ENCODE data around the gene EIPR1.

EIPR1 gene

GRCh38 chr2:3269425-3270094 lies 108.1 kb downstream of the EIPR1 start:
- Histone ChIP-seq H3K36me3 (ENCODE audit: control insufficient read depth in 1 of 2, insufficient read depth in 2 of 2, low read length in 2 of 2) (peaks cover 0 to 3% of the 10 kb centered on the region in 2 experiments), H3K27me3 (ENCODE audit: insufficient read depth, low read length) (no peaks in the 10 kb centered on the region), H2BK120ac (ENCODE audit: insufficient read depth, low read length, poor library complexity) (no peak overlapping the region), H3K4ac (ENCODE audit: low read depth, low read length) (no peak overlapping the region), H2BK5ac (ENCODE audit: low read depth, low read length, poor library complexity) (no peak overlapping the region), H3K4me1 (ENCODE audit: control insufficient read depth in 1 of 2, insufficient read depth in 2 of 2, low read length in 2 of 2) (no peaks in the 10 kb centered on the region), H3K9me3 (ENCODE audit: insufficient read depth, low read depth, low read length) (peaks cover 6% of the 10 kb centered on the region), H3K18ac (ENCODE audit: low read length) (no peak overlapping the region), H3K79me1 (ENCODE audit: low read length) (no peaks in the 10 kb centered on the region), H4K12ac (ENCODE audit: low read depth, low read length) (no peak overlapping the region), H2AFZ (ENCODE audit: insufficient read depth, low read length, poor library complexity) (no peak overlapping the region), H3K9ac (ENCODE audit: low read length) (no peak overlapping the region), H3K27ac (ENCODE audit: low read depth, low read length) (no peak overlapping the region), H4K91ac (ENCODE audit: low read depth, low read length) (no peak overlapping the region), H3K14ac (ENCODE audit: low read length) (no peak overlapping the region), H3K23ac (ENCODE audit: low read length) (no peak overlapping the region), H2AK5ac (ENCODE audit: low read length) (no peak overlapping the region), H3K4me3 (ENCODE audit: low read depth, low read length) (no peak overlapping the region), H4K8ac (ENCODE audit: low read depth, low read length) (no peak overlapping the region), H2BK12ac (ENCODE audit: low read length) (no peak overlapping the region), H3K4me2 (ENCODE audit: low read length) (no peak overlapping the region), H3K79me2 (ENCODE audit: control insufficient read depth, insufficient read depth, low read length, poor library complexity) (no peaks in the 10 kb centered on the region)
- WGBS (ENCODE audit: extremely low coverage, insufficient coverage, insufficient read length): 100% methylated on average over 14 of the region's 22 CpGs
- DNase-seq: no peak

DNA sequence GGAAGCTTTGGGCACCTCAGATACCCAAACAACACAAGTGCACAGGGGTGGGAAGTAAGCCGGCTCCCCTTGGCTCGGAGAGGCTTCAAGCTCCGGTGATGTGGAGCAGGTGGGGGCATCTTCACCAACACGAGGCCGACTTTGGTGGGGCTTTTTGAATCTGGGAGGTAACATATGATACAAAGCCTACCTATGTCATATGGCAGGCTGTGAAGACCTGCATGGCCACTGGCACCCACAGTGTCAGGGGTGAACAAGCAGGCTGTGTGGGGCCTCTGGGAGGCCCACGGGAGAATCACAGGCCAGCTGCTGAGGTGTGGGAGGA lies 109.0 kb downstream of the EIPR1 start:
- no CpG with 5 or more reads among the region's 6 CpGs for WGBS (ENCODE audit: extremely low coverage, insufficient coverage, insufficient read length)
- H4K12ac ChIP-seq (ENCODE audit: low read depth, low read length): no peak overlapping the region
- no peak overlapping the region for H4K91ac ChIP-seq (ENCODE audit: low read depth, low read length)
- no peak overlapping the region for H4K8ac ChIP-seq (ENCODE audit: low read depth, low read length)
- no peak overlapping the region for H3K18ac ChIP-seq (ENCODE audit: low read length)
- H3K27me3 ChIP-seq (ENCODE audit: insufficient read depth, low read length): no peaks in the 10 kb centered on the region
- no peak overlapping the region for H2AFZ ChIP-seq (ENCODE audit: insufficient read depth, low read length, poor library complexity)
- no peak overlapping the region for H3K4me3 ChIP-seq (ENCODE audit: low read depth, low read length)
- H3K9me3 ChIP-seq (ENCODE audit: insufficient read depth, low read depth, low read length): peaks cover 6% of the 10 kb centered on the region
- peaks cover 0 to 3% of the 10 kb centered on the region in 2 experiments for H3K36me3 ChIP-seq (ENCODE audit: control insufficient read depth in 1 of 2, insufficient read depth in 2 of 2, low read length in 2 of 2)
- H3K4me2 ChIP-seq (ENCODE audit: low read length): no peak overlapping the region
- no peaks in the 10 kb centered on the region for H3K79me1 ChIP-seq (ENCODE audit: low read length)
- DNase-seq: no peak
- H3K27ac ChIP-seq (ENCODE audit: low read depth, low read length): no peak overlapping the region
- no peak overlapping the region for H2BK12ac ChIP-seq (ENCODE audit: low read length)
- no peak overlapping the region for H2BK120ac ChIP-seq (ENCODE audit: insufficient read depth, low read length, poor library complexity)
- no peak overlapping the region for H3K14ac ChIP-seq (ENCODE audit: low read length)
- H3K79me2 ChIP-seq (ENCODE audit: control insufficient read depth, insufficient read depth, low read length, poor library complexity): no peaks in the 10 kb centered on the region
- H3K4me1 ChIP-seq (ENCODE audit: control insufficient read depth in 1 of 2, insufficient read depth in 2 of 2, low read length in 2 of 2): no peaks in the 10 kb centered on the region
- no peak overlapping the region for H2AK5ac ChIP-seq (ENCODE audit: low read length)
- no peak overlapping the region for H3K9ac ChIP-seq (ENCODE audit: low read length)
- no peak overlapping the region for H2BK5ac ChIP-seq (ENCODE audit: low read depth, low read length, poor library complexity)
- no peak overlapping the region for H3K23ac ChIP-seq (ENCODE audit: low read length)
- no peak overlapping the region for H3K4ac ChIP-seq (ENCODE audit: low read depth, low read length)

DNA sequence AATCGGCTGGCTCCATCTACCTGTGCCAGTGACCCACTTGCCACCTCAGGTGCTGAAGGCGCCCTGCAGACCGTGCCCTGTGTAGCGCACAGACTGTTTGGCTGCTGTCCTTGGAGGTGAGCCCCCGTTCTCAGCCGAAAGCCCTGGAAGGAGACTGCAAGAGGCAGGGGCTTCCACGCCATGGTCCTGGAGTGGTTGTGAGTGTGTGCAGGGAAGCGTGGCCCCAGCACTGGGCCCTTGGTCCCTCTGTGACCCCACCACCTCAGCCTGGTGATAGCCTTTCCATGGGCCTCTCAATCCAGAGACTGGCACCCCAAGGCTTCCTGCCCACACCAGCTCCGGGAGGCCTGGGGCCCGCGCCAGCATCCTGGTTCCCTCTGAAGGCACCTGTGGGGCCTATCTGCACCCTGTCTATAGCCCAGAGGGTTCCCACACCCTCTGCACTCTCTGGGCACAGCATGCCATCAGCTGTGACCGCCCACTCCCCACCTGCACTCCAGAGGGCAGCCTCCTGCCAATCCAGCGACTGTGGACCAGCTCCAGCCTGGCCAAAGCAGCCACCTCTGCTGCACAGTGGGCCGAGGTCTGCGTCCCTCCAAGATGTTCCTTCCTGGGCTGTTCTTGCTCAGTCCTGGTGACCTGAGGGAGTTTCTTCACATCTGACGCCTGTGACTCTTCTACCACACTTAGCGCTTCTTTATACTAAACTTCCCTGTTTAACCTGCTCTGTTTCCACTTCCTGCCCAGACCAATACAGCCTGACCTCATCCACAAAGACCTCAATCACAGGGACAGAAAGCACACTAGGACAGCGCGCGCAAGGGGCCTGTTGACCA lies 109.5 kb downstream of the EIPR1 start:
- DNase-seq: no peak
- no peak overlapping the region for H3K27ac ChIP-seq (ENCODE audit: low read depth, low read length)
- no peak overlapping the region for H2AK5ac ChIP-seq (ENCODE audit: low read length)
- no peak overlapping the region for H4K8ac ChIP-seq (ENCODE audit: low read depth, low read length)
- H3K27me3 ChIP-seq (ENCODE audit: insufficient read depth, low read length): no peaks in the 10 kb centered on the region
- H3K4me1 ChIP-seq (ENCODE audit: control insufficient read depth in 1 of 2, insufficient read depth in 2 of 2, low read length in 2 of 2): no peaks in the 10 kb centered on the region
- H2BK12ac ChIP-seq (ENCODE audit: low read length): no peak overlapping the region
- no peak overlapping the region for H3K9ac ChIP-seq (ENCODE audit: low read length)
- no peak overlapping the region for H2AFZ ChIP-seq (ENCODE audit: insufficient read depth, low read length, poor library complexity)
- no peak overlapping the region for H2BK5ac ChIP-seq (ENCODE audit: low read depth, low read length, poor library complexity)
- no peaks in the 10 kb centered on the region for H3K79me2 ChIP-seq (ENCODE audit: control insufficient read depth, insufficient read depth, low read length, poor library complexity)
- H3K36me3 ChIP-seq (ENCODE audit: control insufficient read depth in 1 of 2, insufficient read depth in 2 of 2, low read length in 2 of 2): peaks cover 1 to 3% of the 10 kb centered on the region in 2 experiments
- H4K91ac ChIP-seq (ENCODE audit: low read depth, low read length): no peak overlapping the region
- no peak overlapping the region for H3K4ac ChIP-seq (ENCODE audit: low read depth, low read length)
- H3K14ac ChIP-seq (ENCODE audit: low read length): no peak overlapping the region
- H3K23ac ChIP-seq (ENCODE audit: low read length): no peak overlapping the region
- H3K79me1 ChIP-seq (ENCODE audit: low read length): no peaks in the 10 kb centered on the region
- peaks cover 6% of the 10 kb centered on the region for H3K9me3 ChIP-seq (ENCODE audit: insufficient read depth, low read depth, low read length)
- WGBS (ENCODE audit: extremely low coverage, insufficient coverage, insufficient read length): no CpG with 5 or more reads among the region's 20 CpGs
- no peak overlapping the region for H3K4me3 ChIP-seq (ENCODE audit: low read depth, low read length)
- no peak overlapping the region for H2BK120ac ChIP-seq (ENCODE audit: insufficient read depth, low read length, poor library complexity)
- no peak overlapping the region for H3K18ac ChIP-seq (ENCODE audit: low read length)
- H3K4me2 ChIP-seq (ENCODE audit: low read length): no peak overlapping the region
- no peak overlapping the region for H4K12ac ChIP-seq (ENCODE audit: low read depth, low read length)

- Histone ChIP-seq H3K9ac (ENCODE audit: low read length) (no peak overlapping the region), H3K79me1 (ENCODE audit: low read length) (no peaks in the 10 kb centered on the region), H2AK5ac (ENCODE audit: low read length) (no peak overlapping the region), H3K27me3 (ENCODE audit: insufficient read depth, low read length) (no peaks in the 10 kb centered on the region), H4K8ac (ENCODE audit: low read depth, low read length) (no peak overlapping the region), H3K79me2 (ENCODE audit: control insufficient read depth, insufficient read depth, low read length, poor library complexity) (no peaks in the 10 kb centered on the region), H2AFZ (ENCODE audit: insufficient read depth, low read length, poor library complexity) (no peak overlapping the region), H3K18ac (ENCODE audit: low read length) (no peak overlapping the region), H3K4ac (ENCODE audit: low read depth, low read length) (no peak overlapping the region), H3K9me3 (ENCODE audit: insufficient read depth, low read depth, low read length) (peaks cover 6% of the 10 kb centered on the region), H3K23ac (ENCODE audit: low read length) (no peak overlapping the region), H2BK12ac (ENCODE audit: low read length) (no peak overlapping the region), H3K36me3 (ENCODE audit: control insufficient read depth in 1 of 2, insufficient read depth in 2 of 2, low read length in 2 of 2) (peaks cover 1 to 3% of the 10 kb centered on the region in 2 experiments), H4K12ac (ENCODE audit: low read depth, low read length) (no peak overlapping the region), H2BK120ac (ENCODE audit: insufficient read depth, low read length, poor library complexity) (no peak overlapping the region), H3K4me3 (ENCODE audit: low read depth, low read length) (no peak overlapping the region), H4K91ac (ENCODE audit: low read depth, low read length) (no peak overlapping the region), H3K27ac (ENCODE audit: low read depth, low read length) (no peak overlapping the region), H3K4me1 (ENCODE audit: control insufficient read depth in 1 of 2, insufficient read depth in 2 of 2, low read length in 2 of 2) (no peaks in the 10 kb centered on the region), H3K14ac (ENCODE audit: low read length) (no peak overlapping the region), H2BK5ac (ENCODE audit: low read depth, low read length, poor library complexity) (no peak overlapping the region), H3K4me2 (ENCODE audit: low read length) (no peak overlapping the region)
- no CpG with 5 or more reads among the region's 15 CpGs for WGBS (ENCODE audit: extremely low coverage, insufficient coverage, insufficient read length)
- no peak for DNase-seq
Observed at GRCh38 chr2:3266925-3267867, 110.4 kb downstream of the EIPR1 start.
